ENCODE results near the gene TELO2.

TELO2 gene

DNA sequence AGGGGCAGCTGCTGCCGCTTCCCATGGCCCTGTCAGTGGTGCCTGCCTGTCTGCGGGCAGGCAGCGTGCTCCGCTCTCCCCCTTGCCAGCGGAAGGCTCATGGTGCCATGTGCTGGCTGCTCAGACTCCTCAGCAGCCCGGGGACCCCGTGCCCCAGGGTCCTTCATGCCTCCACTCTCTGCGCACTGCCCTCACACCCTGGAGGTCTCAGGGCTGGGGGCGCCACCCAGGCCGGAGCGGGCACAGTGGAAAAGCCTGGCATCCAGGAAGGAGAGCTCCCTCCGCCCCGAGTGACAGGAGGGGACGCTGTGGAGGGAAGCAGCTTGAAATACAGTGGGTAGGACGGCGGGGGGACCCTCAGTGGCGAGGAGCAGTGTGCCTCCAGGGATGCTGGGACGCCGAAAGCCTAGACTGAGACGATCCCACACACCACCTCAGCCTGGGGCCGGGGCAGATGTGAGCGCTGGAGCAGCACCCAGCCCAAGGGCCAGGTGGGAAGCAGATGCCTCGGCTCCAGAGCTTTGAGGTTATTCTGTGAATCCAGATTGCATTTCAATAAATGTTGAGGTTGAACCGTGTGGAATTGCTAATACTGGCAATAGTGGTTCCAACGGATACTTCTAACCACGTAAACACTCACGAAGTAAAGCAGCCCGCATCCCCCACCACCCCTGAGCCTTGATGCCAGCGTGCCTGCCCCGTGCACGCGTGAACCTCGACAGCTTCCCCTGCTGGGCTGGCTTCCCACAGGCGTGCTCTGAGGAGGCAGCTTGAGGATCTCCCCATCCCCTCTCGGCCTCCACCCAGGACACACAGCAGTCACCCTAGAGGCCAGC, 46.8 kb downstream of the TELO2 start:
- no peak for DNase-seq

DNA sequence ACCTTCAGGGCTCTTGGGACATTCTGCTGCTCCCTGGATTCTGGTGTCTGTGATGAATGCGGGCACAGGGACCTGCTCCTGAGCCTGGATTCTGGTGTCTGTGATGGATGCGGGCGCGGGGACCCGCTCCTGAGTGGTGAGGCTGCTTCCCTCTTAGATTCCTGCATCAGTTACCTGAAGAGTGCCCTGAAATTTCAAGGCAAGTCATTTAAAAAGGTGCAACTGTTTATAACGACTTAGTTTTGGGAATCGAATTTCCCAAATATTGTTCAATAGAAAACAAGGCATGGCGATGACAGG, 47.3 kb downstream of the TELO2 start:
- DNase-seq = no peak

DNA sequence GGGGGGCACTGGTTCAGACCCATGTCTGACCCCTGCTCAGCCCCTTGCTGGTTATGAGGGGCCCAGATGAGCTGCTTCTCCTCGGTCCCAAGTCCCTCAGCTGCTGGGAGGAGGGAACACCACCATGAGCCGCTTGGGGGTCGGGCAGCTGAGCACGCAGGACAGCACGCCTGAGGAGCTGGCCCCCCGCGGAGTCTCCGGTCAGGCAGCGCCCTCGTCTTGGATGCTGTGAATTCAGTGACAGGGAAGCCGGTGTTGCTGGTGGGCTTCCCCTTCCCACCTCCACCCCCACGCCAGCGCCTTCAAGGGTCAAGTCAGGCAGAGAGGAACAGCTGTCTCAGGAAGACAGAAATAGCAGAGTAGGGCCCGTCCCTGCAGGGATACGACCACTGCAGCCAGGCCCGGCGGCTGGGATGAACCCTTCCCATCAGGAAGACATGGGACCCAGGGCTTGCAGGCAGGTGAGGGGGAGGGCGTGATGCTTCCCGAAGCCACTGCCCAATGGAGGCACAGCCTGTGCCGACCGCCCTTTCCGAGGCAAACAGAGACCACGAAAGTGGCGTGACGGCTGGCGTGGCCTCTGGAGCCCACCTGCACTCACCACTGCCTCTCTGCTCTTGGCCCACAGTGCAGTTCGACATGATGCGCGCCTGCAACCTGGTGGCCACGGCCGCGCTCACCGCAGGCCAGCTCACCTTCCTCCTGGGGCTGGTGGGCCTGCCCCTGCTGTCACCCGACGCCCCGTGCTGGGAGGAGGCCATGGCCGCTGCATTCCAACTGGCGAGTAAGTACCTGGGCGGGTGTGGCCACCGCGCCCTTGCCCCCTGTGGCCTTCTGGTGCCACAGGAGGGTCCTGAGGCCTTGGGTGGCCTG, 48.4 kb downstream of the TELO2 start:
- no peak for DNase-seq

DNA sequence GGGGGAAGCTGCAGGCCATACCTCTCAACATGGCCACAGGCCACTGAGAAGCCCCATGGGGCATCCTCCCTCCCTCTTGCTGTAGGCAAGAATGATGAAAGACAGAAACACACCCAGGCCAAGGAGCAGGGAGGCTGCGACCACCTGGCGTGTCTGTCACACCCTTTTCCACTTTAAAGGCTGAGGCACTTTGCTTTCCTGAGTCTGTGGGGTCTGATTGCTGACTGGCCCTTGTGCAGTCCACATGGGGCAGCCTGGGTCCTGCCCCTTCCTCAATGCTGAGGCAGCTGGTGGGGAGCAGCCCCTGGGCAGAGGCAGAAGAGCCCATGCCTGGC, 49.0 kb downstream of the TELO2 start:
- no peak for DNase-seq

GRCh38 chr16:1542533-1542932, 49.4 kb downstream of the TELO2 start:
- DNase-seq = no peak

DNA sequence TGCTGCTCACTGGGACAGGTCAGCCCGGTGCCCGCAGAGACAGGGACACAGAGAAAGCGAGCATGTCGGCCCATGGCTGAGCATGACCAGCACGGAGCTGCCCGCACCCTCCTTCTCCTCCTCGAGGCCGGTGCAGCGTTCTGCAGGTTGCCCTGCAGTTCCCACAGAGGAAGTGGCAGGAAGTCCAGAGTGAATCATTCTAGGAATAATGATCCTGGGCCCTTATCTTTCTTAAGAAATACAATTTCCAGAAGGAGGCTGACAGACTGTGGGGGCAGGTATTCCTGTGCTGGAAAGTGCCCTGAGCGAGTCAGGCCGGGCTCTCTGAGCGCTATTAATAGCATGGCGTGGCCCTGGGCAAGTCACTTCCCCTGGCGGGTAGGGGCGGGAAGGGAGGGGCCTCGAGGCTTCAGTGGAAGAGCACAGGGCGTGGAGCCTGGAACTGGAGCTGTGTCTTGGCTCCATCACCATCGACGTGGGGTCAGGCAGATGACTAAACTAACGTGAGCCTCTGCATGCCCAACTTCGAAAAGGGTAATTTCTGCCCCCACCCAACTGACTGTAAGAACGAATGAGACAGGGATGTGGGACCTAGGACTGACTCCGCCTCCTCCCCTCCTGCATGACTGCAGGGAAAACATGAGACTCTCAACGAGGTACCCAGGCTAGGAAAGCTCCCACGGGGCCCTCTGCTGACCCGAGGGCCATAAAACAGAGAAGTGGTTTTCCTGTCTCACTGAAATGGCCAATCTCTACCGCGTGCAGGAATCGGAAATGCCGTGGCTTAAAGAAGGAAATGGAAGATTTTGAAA, 50.1 kb downstream of the TELO2 start:
- no peak for DNase-seq

GRCh38 chr16:1545044-1546040, 52.2 kb downstream of the TELO2 start:
- no peak for DNase-seq

DNA sequence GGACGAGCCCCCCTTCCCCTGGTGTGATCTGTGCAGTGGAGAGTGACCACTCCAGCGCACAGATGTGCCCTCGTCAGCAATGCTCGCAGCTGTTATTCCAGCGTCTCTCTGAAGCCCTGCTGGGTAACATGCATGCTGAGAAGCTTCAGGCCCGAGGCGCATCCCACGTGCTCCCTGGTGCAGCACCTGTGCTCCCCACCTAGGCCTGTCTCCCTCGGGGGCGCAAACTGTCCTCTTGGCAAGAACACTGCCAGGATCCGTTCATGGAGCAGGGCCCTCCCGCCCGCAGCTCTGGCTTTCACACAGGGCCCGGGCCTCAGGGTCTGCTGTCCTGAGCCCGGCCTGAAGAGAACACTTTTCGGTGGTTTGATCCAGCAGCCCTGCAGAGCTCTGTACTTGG, 53.3 kb downstream of the TELO2 start:
- DNase-seq = no peak

DNA sequence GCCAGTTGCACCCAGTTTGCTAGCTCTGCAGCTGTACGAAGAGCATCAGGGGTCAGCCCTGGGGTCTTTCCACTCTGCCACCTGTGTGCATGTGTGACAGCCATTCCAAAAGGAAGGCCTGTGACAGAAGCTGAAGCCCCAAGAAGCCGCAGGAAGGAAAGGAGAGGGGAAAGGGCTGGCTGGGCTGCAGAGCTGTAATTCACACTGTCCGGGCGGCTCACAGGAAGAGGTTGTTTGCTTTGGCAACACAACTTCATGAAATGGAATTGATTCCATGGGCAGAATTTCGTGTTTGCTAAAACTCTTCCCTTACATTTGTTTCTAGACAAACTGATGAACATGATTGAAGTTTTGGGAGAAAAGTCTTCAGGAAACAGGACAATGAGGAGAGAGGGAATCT, 55.1 kb downstream of the TELO2 start:
- no peak for DNase-seq

- DNase-seq = no peak
Measured at GRCh38 chr16:1548727-1549126, 55.6 kb downstream of the TELO2 start.

DNA sequence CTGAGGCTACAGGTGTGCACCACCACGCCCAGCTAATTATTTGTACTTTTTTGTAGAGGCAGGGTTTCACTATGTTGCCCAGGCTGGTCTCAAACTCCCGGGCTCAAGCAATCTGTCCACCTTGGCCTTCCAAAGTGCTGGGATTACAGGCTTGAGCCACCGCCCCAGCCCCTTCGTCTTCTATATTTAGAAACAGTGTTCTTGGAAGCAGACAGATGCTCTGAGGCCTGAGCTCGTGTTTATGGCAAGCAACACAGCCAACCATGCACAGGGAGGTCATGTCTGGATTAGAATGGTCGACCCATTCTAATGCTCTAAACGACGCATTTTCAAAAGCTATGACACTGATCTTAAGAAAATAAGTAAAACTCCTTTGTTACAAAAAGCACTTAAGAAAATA, 56.9 kb downstream of the TELO2 start:
- DNase-seq = no peak

- DNase-seq = no peak
Measured at GRCh38 chr16:1550696-1551095, 57.5 kb downstream of the TELO2 start.

GRCh38 chr16:1551166-1551565, 58.0 kb downstream of the TELO2 start:
- DNase-seq = no peak

DNA sequence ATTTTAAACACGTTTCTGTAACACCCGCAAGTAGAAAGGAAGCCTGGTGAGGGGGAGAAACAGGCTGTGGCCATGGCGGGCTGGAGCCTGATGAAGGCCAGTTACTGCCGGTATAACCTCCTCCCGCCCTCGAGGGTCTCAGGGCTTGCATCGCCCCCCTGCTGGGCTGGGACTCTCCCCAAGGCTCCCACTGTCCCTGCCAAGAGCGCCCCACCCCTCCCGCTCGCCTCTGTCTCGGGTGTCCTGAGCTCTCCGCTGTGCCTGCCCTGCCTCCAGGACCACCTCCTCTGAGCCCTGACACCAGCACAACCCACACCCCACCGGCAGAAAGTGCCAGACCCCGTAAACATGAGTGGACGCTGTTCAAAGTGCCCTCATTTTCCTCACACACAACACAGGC, 59.0 kb downstream of the TELO2 start:
- DNase-seq = no peak

GRCh38 chr16:1553946-1554825, 61.0 kb downstream of the TELO2 start:
- DNase-seq = no peak

DNA sequence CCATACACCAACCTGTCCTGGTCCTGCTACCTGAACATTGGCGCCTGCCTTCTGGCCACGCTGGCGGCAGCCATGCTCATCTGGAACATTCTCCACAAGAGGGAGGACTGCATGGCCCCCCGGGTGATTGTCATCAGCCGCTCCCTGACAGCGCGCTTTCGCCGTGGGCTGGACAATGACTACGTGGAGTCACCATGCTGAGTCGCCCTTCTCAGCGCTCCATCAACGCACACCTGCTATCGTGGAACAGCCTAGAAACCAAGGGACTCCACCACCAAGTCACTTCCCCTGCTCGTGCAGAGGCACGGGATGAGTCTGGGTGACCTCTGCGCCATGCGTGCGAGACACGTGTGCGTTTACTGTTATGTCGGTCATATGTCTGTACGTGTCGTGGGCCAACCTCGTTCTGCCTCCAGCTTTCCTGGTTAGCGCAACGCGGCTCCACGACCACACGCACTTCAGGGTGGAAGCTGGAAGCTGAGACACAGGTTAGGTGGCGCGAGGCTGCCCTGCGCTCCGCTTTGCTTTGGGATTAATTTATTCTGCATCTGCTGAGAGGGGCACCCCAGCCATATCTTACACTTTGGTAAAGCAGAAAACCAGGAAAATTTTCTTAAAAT, 61.8 kb downstream of the TELO2 start:
- no peak for DNase-seq

- DNase-seq = no peak
Measured at GRCh38 chr16:1556254-1556653, 63.1 kb downstream of the TELO2 start.

GRCh38 chr16:1557074-1557473, 63.9 kb downstream of the TELO2 start:
- no peak for DNase-seq

DNA sequence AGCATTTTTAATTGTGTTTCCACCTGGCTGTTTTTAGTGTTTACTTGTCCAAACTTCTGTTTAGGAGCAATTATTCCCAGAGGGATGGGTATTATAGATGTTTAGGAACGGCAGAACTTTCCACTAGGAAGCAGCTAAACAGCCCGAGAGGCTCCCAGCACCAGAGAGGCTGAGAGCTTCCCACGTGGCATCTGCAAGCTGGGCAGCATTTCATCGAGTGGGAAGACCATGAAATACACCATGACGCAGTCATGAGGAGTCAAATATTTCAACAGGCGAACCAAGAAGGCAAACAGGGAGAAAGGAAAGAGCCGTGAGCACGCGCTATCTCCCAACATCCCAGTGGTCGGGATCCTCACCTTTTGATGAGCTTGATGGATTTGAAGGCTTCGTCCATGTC, 64.4 kb downstream of the TELO2 start:
- no peak for DNase-seq

DNA sequence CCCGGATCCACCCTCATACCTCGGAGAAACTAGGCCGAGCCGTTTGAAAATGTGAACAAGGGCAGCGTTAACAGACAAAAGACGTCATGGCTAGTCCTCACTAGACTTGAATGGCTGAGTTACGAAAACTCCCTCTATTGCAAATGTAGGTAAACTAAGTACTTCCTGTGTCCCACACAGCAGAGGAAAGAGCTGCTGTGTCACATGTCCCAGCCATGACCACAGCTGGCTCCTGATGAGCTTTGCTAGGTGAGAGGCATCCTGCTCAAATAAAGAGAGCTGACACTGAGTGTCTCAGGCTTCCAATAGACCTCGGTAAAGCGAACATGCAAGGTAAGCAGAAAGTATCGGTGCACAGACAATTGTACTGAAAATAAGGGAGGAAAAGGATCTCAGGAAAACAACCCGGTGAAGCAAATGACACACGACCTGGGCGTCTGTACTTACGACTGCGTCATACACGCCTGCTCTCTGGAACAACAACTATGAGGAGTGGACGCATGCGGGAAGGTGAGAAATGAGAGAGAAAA, 66.4 kb downstream of the TELO2 start:
- DNase-seq = no peak
